GM19452 (cell line): ENCODE results near the gene SYNGR1.
A peak's percentile ranks its signal among the peaks of the same experiment; 100 is the strongest.

Source experiments
- ATAC-seq: cut with Tn5 transposase; IDR thresholded peaks from one replicate; pipeline ENCODE4 v1.9.1; 2021; ENCODE audit not compliant: unreplicated experiment

Gene SYNGR1

DNA sequence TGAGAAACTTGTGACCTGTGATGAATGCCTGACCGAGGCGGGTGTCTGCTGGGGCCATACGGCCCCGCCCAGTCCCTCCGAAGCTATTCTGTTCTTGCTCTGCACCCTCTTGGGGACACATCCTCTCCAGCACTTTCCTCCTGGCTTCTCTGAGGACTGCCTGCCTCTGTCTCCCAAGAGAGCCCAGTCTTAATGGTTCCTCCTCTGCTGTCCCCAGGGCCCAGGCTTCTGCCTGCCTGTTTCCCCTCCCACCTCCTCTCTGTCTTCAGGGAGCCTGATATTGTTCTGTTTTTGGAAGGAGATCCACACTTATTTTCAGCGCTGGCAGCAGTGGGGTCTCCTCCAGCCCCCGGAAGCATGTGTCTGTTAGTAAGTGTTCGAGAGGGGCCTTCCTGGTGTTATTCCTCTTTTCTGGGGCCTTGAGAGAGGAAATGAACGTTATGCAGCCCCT is 18.7 kb downstream of the SYNGR1 start:
- no peak for ATAC-seq

DNA sequence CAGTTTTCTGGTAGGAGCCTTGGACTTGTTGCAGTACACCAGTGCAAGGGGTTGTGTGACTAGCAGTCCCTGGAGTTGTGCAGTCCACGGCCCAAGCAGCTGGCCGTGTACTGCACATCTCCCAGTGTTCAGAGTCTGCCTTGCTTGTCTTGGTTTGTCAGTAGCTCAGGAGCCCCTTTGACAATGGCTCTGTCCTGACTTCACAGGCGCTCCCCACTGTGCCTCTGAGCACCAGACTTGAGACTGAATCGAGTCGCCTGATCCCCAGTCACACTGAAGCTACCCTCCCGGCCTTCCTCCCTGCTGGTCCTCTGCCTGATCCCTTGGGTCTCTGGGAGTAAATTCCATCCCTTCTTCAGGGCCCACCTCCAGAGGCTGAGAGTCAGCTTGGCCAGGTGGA is 19.4 kb downstream of the SYNGR1 start:
- no peak for ATAC-seq

- no peak for ATAC-seq
These were observed 19.8 kb downstream of the SYNGR1 start for GRCh38 chr22:39369586-39369985.

DNA sequence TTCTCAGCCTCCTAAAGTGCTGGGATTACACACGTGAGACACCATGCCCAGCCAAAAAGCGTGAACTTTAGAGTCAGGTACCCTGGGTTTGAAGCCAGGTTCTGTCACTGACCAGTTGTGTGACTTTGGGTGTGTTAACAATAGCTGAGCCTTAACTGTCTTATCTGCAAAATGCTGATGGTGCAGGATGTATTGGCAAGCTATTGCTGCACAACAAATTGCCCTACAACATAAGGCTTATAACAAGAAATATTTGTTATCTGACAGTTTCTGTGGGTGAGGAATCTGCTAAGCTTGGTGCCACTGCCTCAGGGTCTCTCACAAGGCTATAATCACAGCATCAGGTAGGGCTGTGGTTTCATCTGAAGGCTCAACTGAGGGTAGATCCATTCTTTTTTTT is 21.9 kb downstream of the SYNGR1 start:
- no peak for ATAC-seq

DNA sequence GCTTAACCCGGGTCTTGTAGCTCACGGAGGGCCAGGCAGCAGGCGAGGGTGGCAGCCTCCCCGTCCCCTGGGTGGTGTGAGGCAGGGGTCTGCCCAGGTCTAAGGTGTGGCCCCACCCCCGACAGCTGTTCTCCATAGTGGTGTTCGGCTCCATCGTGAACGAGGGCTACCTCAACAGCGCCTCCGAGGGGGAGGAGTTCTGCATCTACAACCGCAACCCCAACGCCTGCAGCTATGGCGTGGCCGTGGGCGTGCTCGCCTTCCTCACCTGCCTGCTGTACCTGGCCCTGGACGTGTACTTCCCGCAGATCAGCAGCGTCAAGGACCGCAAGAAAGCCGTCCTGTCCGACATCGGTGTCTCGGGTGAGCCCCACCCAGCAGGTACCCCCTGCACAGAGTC is 24.4 kb downstream of the SYNGR1 start:
- no peak for ATAC-seq

- ATAC-seq, result no peak
These were observed 25.0 kb downstream of the SYNGR1 start for GRCh38 chr22:39374801-39375200.

GRCh38 chr22:39375646-39376045 is 25.9 kb downstream of the SYNGR1 start:
- no peak for ATAC-seq

GRCh38 chr22:39379756-39380730 is 30.3 kb downstream of the SYNGR1 start:
- no peak for ATAC-seq

DNA sequence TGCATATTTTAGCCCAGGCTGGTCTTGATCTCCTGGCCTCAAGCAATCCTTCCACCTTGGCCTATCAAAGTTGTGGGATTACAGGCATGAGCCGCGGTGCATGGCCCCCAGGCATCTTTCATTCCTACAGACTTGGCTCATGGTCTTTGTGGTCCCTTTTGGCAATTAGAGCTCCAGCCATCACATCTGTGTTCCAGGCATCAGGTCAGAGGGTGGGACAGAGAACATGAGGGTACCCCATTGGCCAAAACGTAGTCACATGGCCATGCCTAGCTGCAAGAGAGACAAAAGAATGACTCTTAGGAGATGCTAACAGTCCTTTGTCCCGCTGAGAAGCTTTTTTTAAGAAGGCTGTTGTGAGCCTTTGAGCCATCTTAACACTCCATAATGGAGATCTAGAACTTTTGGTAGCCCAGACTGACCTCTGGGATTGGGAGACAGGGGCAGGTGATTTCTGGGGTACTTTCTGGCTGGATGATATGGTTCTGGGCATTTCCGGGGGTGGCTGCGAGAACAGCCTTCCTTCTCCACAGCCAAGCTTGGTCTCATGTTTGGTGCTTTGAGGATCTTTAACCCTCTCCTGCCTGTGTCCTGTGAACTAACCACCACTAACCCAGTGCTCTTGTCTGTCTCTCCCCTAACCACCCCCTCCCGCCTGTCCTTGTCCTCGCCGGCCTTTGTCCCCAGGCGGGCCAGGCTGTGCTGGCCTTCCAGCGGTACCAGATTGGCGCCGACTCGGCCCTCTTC is 31.4 kb downstream of the SYNGR1 start:
- no peak for ATAC-seq

GRCh38 chr22:39381930-39382329 is 32.1 kb downstream of the SYNGR1 start:
- ATAC-seq, result no peak

DNA sequence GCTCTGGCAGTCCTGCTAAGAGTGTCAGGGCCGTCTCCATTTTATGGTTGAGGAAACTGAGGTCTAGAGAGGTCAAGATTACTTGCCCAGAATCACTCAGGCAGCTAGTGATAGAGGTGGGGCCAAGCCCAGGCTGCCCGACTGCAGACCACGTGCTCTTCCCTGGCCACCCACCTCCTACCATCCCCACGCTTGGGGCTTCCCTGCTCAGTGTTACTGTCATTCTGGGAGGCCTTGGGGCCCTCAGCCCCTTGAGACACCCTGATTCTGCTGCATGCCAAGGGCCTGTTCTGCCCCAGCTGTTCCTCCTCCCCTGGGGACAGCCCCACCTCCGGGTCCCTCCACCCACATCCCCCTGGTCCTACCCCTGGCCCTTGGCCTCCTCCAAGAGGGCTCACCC is 32.6 kb downstream of the SYNGR1 start:
- peak; percentile 55 for ATAC-seq

GRCh38 chr22:39383841-39384625 is 34.2 kb downstream of the SYNGR1 start:
- no peak for ATAC-seq

- ATAC-seq, result no peak
These were observed 35.1 kb downstream of the SYNGR1 start for GRCh38 chr22:39384750-39385480.

- no peak for ATAC-seq
These were observed 38.6 kb downstream of the SYNGR1 start for GRCh38 chr22:39388261-39389011.

DNA sequence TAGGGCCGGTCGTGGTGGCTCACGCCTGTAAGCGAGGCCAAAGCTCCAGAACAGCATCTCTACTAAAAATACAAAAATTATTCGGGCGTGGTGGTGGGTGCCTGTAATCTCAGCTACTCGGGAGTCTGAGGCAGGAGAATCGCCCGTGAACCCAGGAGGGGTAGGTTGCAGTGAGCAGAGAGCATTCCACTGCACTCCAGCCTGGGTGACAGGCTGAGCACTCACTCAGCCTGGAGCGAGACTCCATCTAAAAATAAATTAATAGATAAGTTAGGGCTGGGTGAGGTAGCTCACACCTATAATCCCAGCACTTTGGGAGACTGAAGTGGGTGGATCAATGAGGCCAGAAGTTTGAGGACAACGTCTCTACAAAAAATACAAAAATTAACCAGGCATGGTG is 39.6 kb downstream of the SYNGR1 start:
- no peak for ATAC-seq

DNA sequence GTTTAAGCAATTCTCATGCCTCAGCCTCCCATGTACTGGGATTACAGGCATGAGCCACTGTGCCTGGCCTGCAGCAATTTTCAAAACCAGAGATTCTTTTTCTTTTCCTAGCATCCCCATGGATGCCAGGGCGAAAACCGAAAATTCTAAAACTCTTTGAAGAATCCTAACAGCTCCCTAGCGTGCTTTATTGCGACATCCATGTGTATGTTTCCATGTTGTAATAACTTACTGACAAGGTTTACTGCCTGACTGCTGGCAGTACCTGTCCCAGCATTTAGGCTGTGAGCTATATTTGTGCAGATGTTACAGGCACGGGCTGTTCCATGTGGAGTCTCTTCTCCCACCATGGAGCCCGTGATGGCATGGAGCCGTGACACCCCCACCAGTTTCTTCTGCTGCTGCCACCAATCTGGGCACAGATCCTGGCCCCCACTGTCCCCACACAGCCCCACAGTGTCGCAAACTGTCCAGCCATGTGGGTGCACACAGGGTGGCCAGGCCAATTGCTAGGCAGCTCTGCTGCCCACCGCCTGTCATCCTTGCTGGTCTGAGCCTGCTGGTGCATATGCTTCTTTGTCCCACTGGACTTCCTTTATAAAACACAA is 42.7 kb downstream of the SYNGR1 start:
- ATAC-seq, result no peak

DNA sequence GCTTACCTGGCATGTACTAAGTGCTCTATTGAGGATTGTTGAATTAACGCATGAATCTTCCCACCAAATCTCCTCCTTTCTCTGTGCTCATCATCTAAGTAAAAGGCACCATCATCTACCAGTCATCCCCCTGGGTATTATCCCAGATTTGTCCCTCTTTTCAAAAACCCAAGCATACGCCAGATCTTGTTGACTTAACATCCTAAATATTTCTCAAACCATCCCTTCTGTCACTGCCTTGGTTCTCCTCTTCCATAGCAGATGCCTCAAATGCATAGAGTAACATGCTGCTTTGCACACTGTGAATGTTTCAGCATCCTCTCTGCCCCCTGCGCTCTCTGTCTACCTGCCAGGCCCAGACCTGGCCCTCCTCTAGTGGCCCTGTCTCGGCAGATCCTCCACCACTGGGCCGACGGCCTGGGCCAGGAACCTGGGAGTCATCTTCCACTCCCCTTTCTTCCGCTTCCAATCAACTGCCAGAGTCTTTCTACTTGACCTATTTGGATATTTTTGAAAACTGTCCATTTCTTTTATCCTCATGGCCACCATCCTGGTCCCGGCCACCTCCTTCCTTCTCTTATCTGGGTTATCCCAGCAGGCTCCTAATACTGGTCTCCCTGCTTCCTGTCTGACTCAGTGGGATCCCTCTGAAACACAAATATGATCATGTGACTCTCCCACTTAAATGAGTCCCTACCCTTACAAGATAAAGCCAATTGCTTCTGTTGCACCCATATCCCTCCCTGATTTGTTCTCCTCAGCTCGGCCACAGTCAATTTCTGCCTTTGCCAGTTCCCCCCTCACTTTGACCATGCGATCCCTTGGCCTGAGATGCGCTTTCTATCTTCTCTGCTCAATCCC is 46.4 kb downstream of the SYNGR1 start:
- ATAC-seq, result no peak

- ATAC-seq, result no peak
These were observed 47.0 kb downstream of the SYNGR1 start for GRCh38 chr22:39396797-39397195.

- ATAC-seq, result no peak
These were observed 51.5 kb downstream of the SYNGR1 start for GRCh38 chr22:39401301-39401631.
